Coronary artery (tissue), 2 donors: ENCODE results near the gene MAP1S.

ENCODE experiments used
- DNase-seq: peaks from one replicate; pipeline ENCODE4 v3.0.0-alpha.2; 2017; ENCODE audit warnings: low spot score
- H3K27ac ChIP-seq, 2 donors: fragments of 200-600 bp; sonication (generic); one replicate each; pipeline ENCODE4 v1.5.1; 2016 to 2019
- H3K4me3 ChIP-seq: fragments of 200-600 bp; sonication (generic); 2 replicates; pipeline ENCODE4 v1.5.1; 2016; ENCODE audit warnings: mild to moderate bottlenecking, moderate library complexity
- TF ChIP-seq, protein P1 (sequence below): fragments of 200-600 bp; sonication (generic); IDR thresholded peaks from one replicate; pipeline ENCODE4 v1.5.1; 2019; ENCODE audit warnings: antibody characterized with exemption

The MAP1S gene

DNA sequence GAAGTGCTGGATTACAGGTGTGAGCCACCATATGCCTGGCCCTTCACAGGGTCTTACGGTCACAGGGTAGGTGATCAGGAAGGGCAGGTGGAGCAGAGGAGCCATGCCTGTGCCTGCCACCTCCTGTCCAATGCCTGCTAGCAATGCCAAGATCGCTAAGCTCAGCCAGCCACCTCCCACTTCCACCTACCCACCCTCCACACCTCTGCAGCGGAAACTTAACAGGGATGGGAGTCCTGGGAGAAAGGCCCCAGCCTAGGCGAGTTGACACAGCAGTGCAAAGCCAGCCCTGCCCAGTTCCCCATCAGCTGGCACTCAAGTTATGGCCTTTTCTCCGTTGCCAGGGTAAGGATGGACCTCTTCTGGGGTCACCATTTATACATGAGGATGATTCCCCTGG lies 16.1 kb downstream of the MAP1S start:
- TF ChIP-seq, protein P1, sequence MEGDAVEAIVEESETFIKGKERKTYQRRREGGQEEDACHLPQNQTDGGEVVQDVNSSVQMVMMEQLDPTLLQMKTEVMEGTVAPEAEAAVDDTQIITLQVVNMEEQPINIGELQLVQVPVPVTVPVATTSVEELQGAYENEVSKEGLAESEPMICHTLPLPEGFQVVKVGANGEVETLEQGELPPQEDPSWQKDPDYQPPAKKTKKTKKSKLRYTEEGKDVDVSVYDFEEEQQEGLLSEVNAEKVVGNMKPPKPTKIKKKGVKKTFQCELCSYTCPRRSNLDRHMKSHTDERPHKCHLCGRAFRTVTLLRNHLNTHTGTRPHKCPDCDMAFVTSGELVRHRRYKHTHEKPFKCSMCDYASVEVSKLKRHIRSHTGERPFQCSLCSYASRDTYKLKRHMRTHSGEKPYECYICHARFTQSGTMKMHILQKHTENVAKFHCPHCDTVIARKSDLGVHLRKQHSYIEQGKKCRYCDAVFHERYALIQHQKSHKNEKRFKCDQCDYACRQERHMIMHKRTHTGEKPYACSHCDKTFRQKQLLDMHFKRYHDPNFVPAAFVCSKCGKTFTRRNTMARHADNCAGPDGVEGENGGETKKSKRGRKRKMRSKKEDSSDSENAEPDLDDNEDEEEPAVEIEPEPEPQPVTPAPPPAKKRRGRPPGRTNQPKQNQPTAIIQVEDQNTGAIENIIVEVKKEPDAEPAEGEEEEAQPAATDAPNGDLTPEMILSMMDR: no peak
- Histone ChIP-seq H3K27ac (no peak overlapping the region), H3K4me3 (no peak overlapping the region)
- no peak for DNase-seq

DNA sequence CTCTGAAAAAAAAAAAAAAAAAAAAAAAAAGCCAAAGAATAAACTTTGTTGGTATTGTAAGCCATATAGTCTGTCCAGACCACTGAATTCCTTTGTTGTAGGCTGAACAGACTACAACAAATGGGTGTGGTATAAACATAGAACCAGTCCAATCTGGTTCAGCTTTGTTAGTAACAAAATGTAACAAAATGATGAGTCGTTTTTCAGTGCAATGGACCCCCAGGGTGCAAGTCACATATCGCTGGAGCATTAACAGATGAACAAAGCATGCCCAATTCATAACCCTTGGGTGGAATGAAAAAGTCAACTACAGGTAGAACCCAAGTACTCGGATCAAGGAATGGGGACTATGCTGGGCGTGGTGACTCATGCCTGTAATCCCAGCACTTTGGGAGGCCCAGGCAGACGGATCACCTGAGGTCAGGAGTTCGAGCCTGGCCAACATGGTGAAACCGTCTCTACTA lies 18.4 kb downstream of the MAP1S start:
- no peak for DNase-seq
- no peak overlapping the region for H3K4me3 ChIP-seq
- no peak overlapping the region for H3K27ac ChIP-seq
- TF ChIP-seq, protein P1: no peak

DNA sequence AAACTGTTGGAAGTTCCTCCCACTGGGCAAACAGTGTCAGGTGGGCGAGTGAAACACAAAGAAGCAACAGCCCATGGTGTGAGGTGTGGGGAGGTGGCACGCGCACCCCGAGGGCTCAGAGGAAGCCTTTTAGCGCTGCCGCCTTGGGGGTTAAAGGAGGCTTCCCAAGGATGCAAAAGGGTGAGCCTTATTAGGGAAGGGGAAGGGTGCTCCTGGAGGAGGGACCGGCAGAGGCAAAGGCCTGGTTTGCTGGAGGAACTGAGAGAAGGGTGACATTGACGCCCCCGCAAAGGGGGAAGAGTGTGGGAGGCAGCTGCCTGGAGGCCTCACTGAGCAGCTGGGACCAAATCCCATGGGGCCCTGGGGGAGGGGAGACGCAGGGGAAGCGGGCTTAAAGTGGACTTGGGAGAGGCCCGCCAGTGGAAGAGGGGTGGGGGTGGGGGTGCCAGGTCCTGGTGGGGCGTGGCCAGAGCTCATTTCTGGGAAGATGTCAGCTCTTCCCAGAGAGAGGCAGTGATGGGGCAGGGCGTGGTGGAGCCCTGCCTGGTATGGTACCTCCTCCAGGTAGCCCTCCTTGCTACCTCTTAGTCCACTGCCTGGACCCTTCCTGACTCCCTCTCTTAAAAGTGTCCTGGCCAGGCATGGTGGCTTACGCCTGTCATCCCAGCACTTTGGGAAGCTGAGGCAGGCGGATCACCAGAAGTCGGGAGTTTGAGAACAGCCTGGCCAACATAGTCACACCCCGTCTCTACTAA lies 20.0 kb downstream of the MAP1S start:
- DNase-seq: no peak
- no peak overlapping the region for H3K27ac ChIP-seq
- no peak overlapping the region for H3K4me3 ChIP-seq
- TF ChIP-seq, protein P1: no peak

DNA sequence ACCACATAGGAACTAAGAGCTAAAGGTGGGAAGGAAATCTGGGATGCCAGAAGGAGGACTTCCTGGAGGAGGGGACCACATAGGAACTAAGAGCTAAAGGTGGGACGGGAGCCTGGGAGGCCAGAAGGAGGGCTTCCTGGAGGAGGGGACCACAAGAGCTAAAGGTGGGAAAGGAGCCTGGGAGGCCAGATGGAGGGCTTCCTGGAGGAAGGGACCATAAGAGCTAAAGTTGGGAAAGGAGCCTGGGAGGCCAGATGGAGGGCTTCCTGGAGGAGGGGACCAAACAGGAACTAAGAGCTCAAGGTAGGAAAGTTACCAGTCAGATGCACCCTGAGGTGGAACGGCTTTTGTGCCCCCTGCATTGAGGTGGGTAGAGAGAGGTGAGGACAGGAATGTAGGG lies 22.2 kb downstream of the MAP1S start:
- no peak overlapping the region for H3K27ac ChIP-seq
- H3K4me3 ChIP-seq: no peak overlapping the region
- TF ChIP-seq, protein P1: no peak
- no peak for DNase-seq

DNA sequence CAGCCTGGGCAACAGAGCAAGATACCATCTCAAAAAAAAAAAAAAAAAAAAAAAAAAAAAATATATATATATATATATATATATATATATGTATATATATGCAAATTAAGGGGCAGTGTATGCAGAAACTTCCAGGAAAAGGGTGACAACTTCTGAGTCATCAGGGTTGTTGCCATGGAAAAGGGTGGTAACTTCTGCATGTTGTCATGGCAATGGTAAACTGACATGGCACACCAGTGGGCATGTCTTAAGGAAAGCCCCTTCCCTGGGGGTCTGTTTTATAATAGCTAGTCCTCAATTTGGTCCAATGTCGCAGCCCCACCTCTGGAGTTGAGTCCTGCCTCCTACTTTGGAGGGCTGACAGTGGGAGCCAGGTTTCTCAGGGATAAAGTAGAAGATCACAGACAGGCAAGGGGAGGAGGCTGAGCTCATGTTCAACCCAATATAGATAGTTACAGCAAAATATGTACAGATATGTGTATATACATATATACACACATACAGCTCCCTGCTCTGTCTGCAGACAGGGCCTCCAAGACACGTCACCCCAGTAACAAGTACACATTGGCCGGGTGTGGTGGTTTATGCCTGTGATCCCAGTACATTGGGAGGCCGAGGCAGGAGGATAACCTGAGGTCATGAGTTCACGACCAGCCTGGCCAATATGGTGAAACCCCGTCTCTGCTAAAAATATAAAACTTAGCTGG lies 24.7 kb downstream of the MAP1S start:
- no peak for DNase-seq
- Histone ChIP-seq H3K27ac (no peak overlapping the region), H3K4me3 (no peak overlapping the region)
- TF ChIP-seq, protein P1: no peak

DNA sequence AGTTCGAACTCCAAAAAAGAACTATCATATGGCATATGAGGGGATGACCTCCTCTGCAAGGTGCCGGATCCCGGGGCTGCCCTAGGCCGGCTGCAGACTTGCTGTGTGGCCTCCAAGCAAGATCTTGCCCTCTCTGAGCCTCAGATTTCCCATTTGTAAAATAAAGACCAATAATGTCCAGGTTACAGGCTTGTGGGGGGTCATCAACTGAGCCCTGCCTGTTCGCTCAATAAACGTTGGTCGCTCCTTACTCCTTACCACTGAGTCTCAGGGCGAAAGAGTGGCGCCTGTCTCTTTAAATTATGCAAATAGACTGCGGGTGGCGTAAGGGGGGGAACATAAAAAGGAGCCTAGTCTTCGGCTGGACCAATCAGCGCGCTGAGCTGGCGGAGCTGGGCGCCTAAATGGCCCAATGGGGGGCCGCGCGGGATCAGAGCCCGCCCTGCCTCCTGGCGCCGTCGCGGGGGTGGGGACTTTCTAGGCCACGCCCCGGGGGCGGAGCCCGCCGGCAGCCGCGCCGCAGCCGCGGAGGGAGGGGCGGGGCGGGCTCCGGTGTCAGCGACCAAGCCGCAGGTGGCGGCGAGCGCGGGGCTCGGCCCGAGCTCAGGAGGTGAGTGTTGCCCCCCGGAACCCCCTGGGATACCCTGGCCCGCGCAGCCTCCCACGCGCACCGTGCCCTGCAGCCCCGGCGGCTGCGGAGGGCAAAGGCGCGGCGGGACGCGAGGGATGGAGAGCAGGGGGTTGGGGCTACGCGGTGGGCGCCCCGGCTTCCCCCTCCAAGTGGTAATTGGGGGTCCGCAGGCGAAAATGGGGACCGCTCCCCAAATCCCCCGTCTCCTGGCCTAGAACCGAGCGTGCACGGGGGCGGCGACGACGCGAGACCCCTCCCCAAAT lies 28.2 kb downstream of the MAP1S start:
- peak overlapping the region; percentile 69 for H3K4me3 ChIP-seq
- TF ChIP-seq, protein P1: no peak
- peak; percentile 90 for DNase-seq
- no peak overlapping the region for H3K27ac ChIP-seq
